Gastroesophageal sphincter (tissue), 3 donors: Measurements from ENCODE around the gene SOX5.

Experiments
- EP300 ChIP-seq: sonication (generic); formaldehyde crosslinking; IDR thresholded peaks from one replicate; pipeline ENCODE4 v1.6.1; 2017; ENCODE audit warnings: antibody characterized with exemption, mild to moderate bottlenecking
- POLR2A ChIP-seq, 2 donors: fragments of 450-650 bp; IDR thresholded peaks; one replicate each; pipeline ENCODE4 v1.6.1; 2017; ENCODE audit warnings: antibody characterized with exemption in 2 of 2, mild to moderate bottlenecking in 2 of 2, moderate library complexity in 1 of 2
- POLR2AphosphoS5 ChIP-seq: sonication (generic); formaldehyde crosslinking; IDR thresholded peaks from one replicate; pipeline ENCODE4 v1.6.1; 2017; ENCODE audit warnings: antibody characterized with exemption
- TF ChIP-seq, protein P1 (sequence below), 4 experiments: fragments of 200-600 bp in 2 of 4; fragments of 450-650 bp in 2 of 4; sonication (generic) in 1 of 4; IDR thresholded peaks; one replicate each; pipeline ENCODE4 v1.5.1; 2017 to 2019; ENCODE audit warnings: antibody characterized with exemption in 4 of 4, mild to moderate bottlenecking in 2 of 4, moderate library complexity in 2 of 4

- TF ChIP-seq EP300 (no peak), POLR2A (IDR thresholded peaks at IDR 0.05) (no peak), POLR2AphosphoS5 (no peak)
- TF ChIP-seq, protein P1, sequence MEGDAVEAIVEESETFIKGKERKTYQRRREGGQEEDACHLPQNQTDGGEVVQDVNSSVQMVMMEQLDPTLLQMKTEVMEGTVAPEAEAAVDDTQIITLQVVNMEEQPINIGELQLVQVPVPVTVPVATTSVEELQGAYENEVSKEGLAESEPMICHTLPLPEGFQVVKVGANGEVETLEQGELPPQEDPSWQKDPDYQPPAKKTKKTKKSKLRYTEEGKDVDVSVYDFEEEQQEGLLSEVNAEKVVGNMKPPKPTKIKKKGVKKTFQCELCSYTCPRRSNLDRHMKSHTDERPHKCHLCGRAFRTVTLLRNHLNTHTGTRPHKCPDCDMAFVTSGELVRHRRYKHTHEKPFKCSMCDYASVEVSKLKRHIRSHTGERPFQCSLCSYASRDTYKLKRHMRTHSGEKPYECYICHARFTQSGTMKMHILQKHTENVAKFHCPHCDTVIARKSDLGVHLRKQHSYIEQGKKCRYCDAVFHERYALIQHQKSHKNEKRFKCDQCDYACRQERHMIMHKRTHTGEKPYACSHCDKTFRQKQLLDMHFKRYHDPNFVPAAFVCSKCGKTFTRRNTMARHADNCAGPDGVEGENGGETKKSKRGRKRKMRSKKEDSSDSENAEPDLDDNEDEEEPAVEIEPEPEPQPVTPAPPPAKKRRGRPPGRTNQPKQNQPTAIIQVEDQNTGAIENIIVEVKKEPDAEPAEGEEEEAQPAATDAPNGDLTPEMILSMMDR (IDR thresholded peaks at IDR 0.05), result no peak
Measured at GRCh38 chr12:23921099-23921856, 28.2 kb downstream of the SOX5 start.
